Measurements from ENCODE around the gene CLEC20A.

CLEC20A gene

DNA sequence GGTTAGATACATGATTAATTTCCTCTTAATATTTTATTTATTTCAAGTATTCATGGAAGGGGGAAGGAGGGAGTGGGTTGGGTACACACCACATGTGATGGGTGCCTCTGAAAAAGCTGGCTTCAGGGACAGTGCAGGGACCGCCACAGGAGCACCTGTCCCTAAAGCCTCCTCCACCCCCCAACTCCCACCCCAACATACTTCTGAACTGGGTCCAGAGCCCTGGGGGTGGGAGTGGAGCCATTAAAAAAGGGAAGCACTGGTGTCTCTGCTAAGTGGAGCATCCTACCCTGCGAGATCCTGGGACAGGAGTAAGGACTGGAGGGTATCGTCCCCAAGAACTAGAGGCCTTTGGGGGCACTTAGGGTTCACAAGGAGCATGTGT is 5.6 kb upstream of the CLEC20A start:
- H3K4me3 ChIP-seq (ENCODE audit: control insufficient read depth, low read depth, low read length), result no peak overlapping the region

DNA sequence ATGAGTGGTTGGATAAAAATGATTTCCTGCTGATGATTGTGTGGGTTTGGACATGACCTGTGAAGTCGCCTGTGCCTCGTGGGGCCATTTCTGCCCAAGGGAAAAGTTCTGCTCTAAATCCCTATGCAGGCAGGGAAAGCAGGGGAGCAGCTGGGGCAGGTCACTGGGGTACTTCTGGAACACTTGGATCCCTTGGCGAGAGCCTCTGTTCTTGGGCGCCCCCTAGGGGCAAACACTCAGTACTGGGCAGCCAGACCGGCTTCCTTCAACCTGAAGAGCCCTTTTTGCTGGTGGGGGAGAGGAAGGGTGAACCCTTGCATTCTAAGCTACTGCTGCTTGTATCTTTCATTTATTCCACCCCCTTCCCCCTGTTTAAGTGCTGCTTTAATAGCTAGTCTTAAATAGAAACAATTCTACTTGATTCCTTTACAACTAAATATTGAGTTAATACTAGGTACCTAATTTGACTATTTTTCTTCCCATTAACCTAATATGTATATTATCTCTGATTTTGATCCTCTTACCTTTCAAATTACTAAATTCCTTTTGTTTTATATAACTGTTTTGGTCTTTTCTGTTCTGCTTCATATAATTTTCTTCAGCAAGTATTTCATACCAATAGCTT is 5.1 kb upstream of the CLEC20A start:
- DNase-seq (ENCODE audit: low read depth), result peak; percentile 62
- TF ChIP-seq, protein P1, sequence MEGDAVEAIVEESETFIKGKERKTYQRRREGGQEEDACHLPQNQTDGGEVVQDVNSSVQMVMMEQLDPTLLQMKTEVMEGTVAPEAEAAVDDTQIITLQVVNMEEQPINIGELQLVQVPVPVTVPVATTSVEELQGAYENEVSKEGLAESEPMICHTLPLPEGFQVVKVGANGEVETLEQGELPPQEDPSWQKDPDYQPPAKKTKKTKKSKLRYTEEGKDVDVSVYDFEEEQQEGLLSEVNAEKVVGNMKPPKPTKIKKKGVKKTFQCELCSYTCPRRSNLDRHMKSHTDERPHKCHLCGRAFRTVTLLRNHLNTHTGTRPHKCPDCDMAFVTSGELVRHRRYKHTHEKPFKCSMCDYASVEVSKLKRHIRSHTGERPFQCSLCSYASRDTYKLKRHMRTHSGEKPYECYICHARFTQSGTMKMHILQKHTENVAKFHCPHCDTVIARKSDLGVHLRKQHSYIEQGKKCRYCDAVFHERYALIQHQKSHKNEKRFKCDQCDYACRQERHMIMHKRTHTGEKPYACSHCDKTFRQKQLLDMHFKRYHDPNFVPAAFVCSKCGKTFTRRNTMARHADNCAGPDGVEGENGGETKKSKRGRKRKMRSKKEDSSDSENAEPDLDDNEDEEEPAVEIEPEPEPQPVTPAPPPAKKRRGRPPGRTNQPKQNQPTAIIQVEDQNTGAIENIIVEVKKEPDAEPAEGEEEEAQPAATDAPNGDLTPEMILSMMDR (conservative IDR thresholded peaks at IDR 0.05; ENCODE audit: control insufficient read depth, insufficient read depth, low read depth, low read length), result peak; percentile 98
- H3K4me3 ChIP-seq (ENCODE audit: control insufficient read depth, low read depth, low read length), result no peak overlapping the region

More for the DNA sequence above, 5.6 kb upstream of the CLEC20A start:
- TF ChIP-seq, protein P1 (conservative IDR thresholded peaks at IDR 0.05; ENCODE audit: control insufficient read depth, insufficient read depth, low read depth, low read length), result no peak
- no peak for DNase-seq (ENCODE audit: low read depth)

DNA sequence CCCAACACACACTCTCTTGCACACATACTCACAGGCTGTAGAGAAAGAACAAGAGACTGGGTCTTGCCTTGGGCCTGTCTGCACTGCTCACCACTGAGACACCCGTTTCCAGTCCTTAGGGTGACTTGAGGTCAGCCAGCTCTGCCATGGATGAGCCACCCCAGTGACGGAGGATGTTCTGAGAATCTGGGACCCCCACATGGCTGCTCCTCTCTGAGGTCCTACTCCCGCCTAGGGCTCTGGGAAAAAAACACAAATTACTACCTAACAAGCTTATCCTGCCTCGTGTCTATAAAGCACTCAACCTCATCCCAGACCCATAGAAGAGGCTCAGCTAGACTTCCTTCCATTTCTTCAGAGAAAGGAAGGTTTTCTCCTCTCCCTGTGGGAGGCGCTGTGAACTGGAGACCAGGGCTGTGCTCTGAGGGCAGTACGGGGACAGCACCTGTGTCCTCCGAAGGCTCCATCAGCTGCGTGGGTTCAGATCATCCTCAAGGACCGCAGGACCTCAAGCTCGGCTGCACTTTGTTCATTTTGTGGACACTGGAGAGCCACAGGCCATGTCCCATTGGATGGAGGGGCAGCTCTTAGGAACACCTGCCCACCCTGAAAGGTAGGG is 4.3 kb upstream of the CLEC20A start:
- TF ChIP-seq, protein P1 (conservative IDR thresholded peaks at IDR 0.05; ENCODE audit: control insufficient read depth, insufficient read depth, low read depth, low read length), result no peak
- no peak overlapping the region for H3K4me3 ChIP-seq (ENCODE audit: control insufficient read depth, low read depth, low read length)
- DNase-seq (ENCODE audit: low read depth), result no peak

DNA sequence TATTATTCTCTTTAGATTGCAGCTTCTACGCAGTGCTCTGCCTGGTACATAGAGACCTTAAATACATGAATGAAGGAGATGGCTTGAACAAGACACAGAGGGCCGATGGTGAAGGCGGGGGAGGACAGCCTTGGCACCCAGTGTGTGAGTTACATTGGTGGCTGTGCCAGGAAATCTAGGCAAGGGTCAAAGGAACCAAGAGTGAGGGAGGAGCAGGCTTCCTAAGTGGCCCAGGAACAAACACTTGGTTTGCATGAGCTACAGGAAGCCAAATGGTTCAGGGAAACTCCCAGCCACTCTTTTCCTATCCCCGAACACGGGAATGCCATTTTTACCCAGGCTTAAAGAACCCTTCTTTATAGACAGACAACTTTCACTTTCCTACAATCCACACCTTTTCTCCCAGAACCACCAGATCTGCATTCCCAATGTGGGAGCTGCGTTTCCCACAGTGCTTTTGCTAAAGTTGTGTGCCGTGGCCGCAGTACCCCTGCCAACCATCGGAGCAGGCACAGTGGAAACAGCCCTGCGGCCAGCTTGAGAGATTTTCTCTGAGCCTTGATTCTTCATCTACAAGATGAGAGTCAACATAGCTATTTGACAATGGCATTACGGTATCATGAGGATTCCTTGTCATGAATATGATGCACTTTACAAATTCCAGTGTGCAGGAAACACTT is 3.5 kb upstream of the CLEC20A start:
- no peak for DNase-seq (ENCODE audit: low read depth)

DNA sequence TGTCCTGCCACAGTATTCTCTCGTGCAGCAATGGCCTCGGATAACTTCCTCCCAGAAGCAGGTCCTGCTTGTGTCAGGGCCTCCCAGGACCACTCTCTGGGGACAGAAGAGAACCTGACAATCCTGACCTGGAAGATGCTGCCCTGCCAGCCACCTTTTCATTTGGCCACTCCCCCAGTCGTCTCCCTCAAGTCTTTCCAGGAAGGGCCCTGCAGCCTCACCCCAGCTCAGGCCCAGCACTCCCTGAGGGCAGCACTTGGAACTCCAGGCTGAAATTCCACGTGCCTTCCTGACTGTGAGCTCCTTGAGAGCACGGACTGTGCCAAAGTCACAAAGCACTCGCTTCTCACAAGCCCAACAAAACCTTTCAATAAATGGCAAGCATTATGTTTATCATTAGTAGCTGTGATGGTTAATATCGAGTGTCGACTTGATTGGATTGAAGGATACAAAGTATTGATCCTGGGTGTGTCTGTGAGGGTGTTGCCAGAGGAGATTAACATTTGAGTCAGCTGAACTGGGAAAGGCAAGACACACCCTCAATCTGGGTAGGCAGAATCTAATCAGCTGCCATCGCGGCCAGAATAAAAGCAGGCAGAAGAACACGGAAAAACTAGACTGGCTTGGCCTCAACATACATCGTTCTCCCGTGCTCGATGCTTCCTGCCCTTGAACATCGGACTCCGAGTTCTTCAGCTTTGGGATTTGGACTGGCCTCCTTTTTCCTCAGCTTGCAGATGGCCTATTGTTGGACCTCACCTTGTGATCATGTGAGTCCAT is 2.3 kb upstream of the CLEC20A start:
- H3K4me3 ChIP-seq (ENCODE audit: control insufficient read depth, low read depth, low read length), result no peak overlapping the region
- no peak for DNase-seq (ENCODE audit: low read depth)
- TF ChIP-seq, protein P1 (conservative IDR thresholded peaks at IDR 0.05; ENCODE audit: control insufficient read depth, insufficient read depth, low read depth, low read length), result no peak

More for the DNA sequence above, 3.5 kb upstream of the CLEC20A start:
- H3K4me3 ChIP-seq (ENCODE audit: control insufficient read depth, low read depth, low read length), result no peak overlapping the region
- TF ChIP-seq, protein P1 (conservative IDR thresholded peaks at IDR 0.05; ENCODE audit: control insufficient read depth, insufficient read depth, low read depth, low read length), result peak; percentile 16

DNA sequence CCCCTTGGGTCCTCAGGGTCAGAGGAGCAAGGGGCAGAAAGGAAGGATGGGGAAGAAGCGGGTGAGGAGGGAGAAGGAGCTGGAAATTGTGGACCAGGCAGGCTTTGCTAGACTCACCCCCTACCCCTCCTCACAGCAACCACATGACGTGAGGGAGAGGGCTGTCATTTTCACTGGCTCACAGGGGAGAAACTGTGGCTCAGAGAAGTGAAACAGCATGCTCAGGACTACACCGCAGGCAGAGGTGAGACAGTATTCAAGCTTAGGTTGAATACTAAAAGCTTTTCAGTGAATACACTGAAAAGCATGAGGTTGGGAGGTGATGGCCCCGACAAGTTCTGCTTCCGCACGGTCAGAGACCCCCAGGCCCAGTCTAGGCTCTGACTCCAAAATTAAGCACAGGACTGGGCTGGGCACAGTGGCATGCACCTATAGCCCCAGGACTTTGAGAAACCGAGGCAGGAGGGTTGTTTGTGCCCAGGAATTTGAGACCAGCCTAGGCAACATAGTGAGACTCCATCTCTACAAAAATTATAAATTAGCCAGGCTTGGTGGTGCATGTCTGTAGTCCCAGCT is 1.2 kb upstream of the CLEC20A start:
- DNase-seq (ENCODE audit: low read depth), result no peak
- no peak overlapping the region for H3K4me3 ChIP-seq (ENCODE audit: control insufficient read depth, low read depth, low read length)
- TF ChIP-seq, protein P1 (conservative IDR thresholded peaks at IDR 0.05; ENCODE audit: control insufficient read depth, insufficient read depth, low read depth, low read length), result no peak
